BJ (cell line): Measurements from ENCODE around the gene PRDM16. TPM values are rescaled to one million over a fixed set of nuclear protein-coding genes. Genes with fewer than 3 reads are reported as not detected.

ENCODE experiments used
- CTCF ChIA-PET: fragments of 350-600 bp; formaldehyde crosslinking; extraction: SDS; loops from one replicate; lab custom pipeline; 2021; ENCODE audit warnings: antibody characterized with exemption, inconsistent platforms; lab: Yijun Ruan, JAX
- POLR2A ChIA-PET: fragments of 300-600 bp; sonication (Branson Sonifier 250); formaldehyde crosslinking; extraction: SDS; loops from one replicate; lab custom pipeline; 2021; ENCODE audit warnings: antibody characterized with exemption; lab: Charles Lee
- DNase-seq: peaks from one replicate; pipeline ENCODE4 v3.0.0-alpha.2; 2011; ENCODE audit warnings: low read depth
- H3K27me3 ChIP-seq: 2 replicates; pipeline ENCODE4 v1.6.0; 2011; ENCODE audit warnings: low read length; ENCODE audit not compliant: control insufficient read depth, insufficient read depth
- H3K36me3 ChIP-seq: 2 replicates; pipeline ENCODE4 v1.5.1; 2011; ENCODE audit warnings: low read length; ENCODE audit not compliant: control insufficient read depth, insufficient read depth
- H3K4me3 ChIP-seq: 2 replicates; pipeline ENCODE4 v1.5.1; 2011; ENCODE audit warnings: low read depth, mild to moderate bottlenecking, control low read depth, low read length
- CTCF ChIP-seq: IDR thresholded peaks from 2 replicates; pipeline ENCODE4 v1.5.1; 2011; ENCODE audit warnings: low read depth, mild to moderate bottlenecking, control low read depth, inconsistent platforms, low read length, moderate library complexity; ENCODE audit not compliant: insufficient read depth
- polyA plus RNA-seq: library from polyadenylated mRNA; depleted of rRNA; stranded (reverse); fragments of >200 nt; gene quantifications from 2 replicates; pipeline ENCODE4 v1.2.3, GENCODE V29; 2011

Gene PRDM16
- polyA plus RNA-seq, 1 experiment = 0.02 TPM

GRCh38 chr1:3222042-3222692 lies 153.2 kb downstream of the PRDM16 start:
- no peak for DNase-seq
- no peak for TF ChIP-seq CTCF
- H3K27me3 ChIP-seq = peaks cover 11% of the 10 kb centered on the region
- H3K36me3 ChIP-seq = no peaks in the 10 kb centered on the region
- no peak overlapping the region for H3K4me3 ChIP-seq
- CTCF ChIA-PET = no interaction called here
- POLR2A ChIA-PET = no interaction called here

- H3K36me3 ChIP-seq = no peaks in the 10 kb centered on the region
- ChIA-PET CTCF (no interaction called here), POLR2A (no interaction called here)
- no peak for DNase-seq
- TF ChIP-seq CTCF = no peak
- H3K27me3 ChIP-seq = peaks cover 11% of the 10 kb centered on the region
- no peak overlapping the region for H3K4me3 ChIP-seq
Measured at GRCh38 chr1:3225661-3226060, 156.7 kb downstream of the PRDM16 start.

- no peak overlapping the region for H3K4me3 ChIP-seq
- TF ChIP-seq CTCF = no peak
- ChIA-PET CTCF (no interaction called here), POLR2A (no interaction called here)
- H3K36me3 ChIP-seq = no peaks in the 10 kb centered on the region
- no peak for DNase-seq
- peaks cover 11% of the 10 kb centered on the region for H3K27me3 ChIP-seq
Measured at GRCh38 chr1:3226191-3226590, 157.2 kb downstream of the PRDM16 start.

GRCh38 chr1:3226701-3227350 lies 157.8 kb downstream of the PRDM16 start:
- Histone ChIP-seq H3K4me3 (no peak overlapping the region), H3K36me3 (no peaks in the 10 kb centered on the region), H3K27me3 (peaks cover 11% of the 10 kb centered on the region)
- no peak for TF ChIP-seq CTCF
- POLR2A ChIA-PET = no interaction called here
- DNase-seq = no peak
- CTCF ChIA-PET = no interaction called here

- POLR2A ChIA-PET = no interaction called here
- Histone ChIP-seq H3K27me3 (peaks cover 11% of the 10 kb centered on the region), H3K36me3 (no peaks in the 10 kb centered on the region), H3K4me3 (no peak overlapping the region)
- DNase-seq = no peak
- TF ChIP-seq CTCF = no peak
- CTCF ChIA-PET = no interaction called here
Measured at GRCh38 chr1:3227351-3227704, 158.3 kb downstream of the PRDM16 start.
